Endometrial microvascular endothelial cells (primary cell): Measurements from ENCODE around the gene TAB2. TPM values are rescaled to one million over a fixed set of nuclear protein-coding genes. Genes with fewer than 3 reads are reported as not detected.

Experiments used
- in situ Hi-C: cut with HindIII; loops from 2 replicates; pipeline ENCODE4 v1.10.0; 2017; ENCODE audit warnings: low sequenced_read_pairs, low pct_unique_long_range_greater_than_20kb; ENCODE audit errors: inconsistent ontology term
- total RNA-seq: library from RNA; depleted of rRNA; stranded (reverse); fragments of >200 nt; gene quantifications from one replicate; pipeline ENCODE4 v1.2.3, GENCODE V29; 2015; ENCODE audit errors: inconsistent ontology term

The TAB2 gene
- 26.1 TPM for total RNA-seq

- in situ Hi-C loops, result no loop called here
These were observed at the start of gene TAB2 for GRCh38 chr6:149317644-149318571. TSS of gene TAB2 (plus strand) at chr6:149317712. CDS start at chr6:149369998, 52,286 bp downstream.

DNA sequence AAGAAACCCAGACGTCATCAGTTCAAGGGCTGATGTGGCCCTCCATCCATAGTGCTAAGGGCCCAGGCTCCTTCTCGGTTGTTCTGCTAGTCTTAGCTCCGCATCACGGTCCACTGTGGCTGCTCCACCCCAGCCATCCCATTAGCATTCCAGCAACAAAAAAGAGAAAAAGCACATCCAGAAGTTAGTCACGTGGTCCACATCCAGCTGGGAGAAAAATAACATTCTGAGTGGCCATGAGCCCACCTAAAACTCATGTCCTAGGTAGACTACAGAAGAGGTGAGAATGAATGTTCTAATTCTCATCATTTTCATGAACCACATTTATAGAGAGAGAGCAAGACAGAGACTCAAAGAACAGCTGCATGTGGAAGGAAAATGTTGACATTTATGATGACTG is 49.4 kb upstream of the TAB2 start:
- in situ Hi-C loops, result no loop called here

DNA sequence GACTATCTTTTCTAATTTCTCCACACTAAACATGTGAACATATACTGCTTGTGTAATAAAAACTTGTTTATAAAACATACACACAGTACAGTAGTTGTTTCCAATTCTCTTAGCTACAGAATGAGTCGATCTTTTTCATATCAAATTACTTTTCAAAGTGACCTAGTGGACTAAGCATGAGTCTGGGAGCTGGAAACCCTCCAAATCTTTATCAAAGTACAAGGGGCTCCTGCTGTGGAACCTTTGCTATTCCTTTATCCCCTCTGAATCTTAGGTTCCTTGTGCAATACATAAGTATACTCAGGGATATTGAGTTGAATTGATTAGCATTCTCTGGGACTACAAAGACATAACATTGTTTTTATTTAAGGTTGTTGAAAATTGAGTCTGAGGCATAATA is 48.7 kb upstream of the TAB2 start:
- in situ Hi-C loops, result no loop called here

DNA sequence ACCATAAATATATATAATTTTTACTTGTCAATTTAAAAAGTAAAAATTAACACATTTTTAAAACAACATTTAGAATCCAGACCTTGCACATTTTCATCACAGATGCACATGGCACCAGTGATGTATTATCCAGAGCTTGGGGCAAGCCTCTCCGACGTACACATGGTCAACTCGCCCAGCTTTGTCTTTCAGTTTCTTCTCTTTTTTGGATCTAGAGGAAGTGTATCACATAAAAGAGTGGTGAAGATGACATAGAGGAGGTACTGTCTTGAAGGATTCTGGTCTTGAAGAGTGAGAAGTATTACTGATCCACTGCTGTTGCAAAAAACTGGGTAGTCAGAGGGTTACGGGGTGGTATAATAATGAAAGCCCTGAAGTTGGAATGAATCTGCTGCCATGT is 46.9 kb upstream of the TAB2 start:
- in situ Hi-C loops, result no loop called here

GRCh38 chr6:149271348-149272340 is 45.9 kb upstream of the TAB2 start:
- in situ Hi-C loops, result no loop called here

- in situ Hi-C loops, result no loop called here
These were observed 44.2 kb upstream of the TAB2 start for GRCh38 chr6:149273318-149273717.

DNA sequence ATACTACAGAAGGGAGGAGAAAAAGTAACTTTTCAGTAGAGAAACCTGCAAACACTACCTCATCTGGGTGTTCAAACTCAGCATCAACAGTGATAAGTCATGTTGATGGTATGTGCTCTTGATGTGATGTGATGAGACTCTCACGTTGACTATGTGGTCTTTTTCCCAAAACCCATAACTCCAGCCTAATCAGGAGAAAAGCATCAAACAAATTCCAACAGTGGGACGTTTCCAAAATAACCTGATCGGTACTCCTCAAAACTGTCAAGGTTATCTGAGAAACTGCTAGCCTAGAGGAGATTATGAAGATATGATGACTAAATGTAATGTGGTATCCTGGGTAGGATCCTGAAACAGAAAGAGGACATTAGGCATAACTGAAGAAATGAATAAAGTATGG is 41.9 kb upstream of the TAB2 start:
- in situ Hi-C loops, result no loop called here

DNA sequence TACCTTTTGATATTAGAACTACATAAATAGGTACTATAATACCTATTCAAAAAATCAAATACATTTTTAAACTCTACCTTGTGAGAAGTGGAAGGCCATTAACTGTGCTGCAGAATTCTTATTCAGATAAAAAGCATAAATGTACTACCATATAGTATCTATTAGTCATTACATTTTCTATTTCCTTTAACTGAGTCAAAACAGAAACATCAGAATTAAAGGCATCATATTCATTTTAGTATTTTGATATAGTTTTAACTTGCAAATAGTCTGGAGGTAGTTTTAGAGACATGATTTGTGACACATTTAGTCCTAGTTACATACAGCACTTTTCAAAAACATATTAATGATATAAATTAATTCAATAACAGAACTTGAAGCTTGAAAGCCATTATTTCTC is 39.9 kb upstream of the TAB2 start:
- in situ Hi-C loops, result no loop called here

DNA sequence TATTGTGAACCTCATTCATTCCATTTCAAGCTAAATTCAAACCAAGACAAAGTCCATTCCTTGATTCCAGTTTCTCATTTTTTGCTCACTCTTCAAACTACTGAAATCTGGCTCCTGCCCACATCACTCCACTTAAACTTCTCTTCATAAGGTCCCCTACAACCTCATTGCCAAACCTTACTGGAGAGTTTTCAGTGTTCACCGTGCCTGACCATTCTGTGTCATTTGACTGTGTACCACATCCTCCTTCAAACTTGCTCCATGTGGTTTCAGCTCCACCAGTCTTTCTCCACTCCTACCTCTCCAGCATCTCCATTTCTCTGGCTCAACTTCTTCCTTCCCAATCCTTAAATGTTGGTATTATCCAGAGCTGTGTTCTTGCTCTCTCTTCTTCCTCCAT is 38.5 kb upstream of the TAB2 start:
- in situ Hi-C loops, result no loop called here

- in situ Hi-C loops, result no loop called here
These were observed 32.6 kb upstream of the TAB2 start for GRCh38 chr6:149284904-149285303.

DNA sequence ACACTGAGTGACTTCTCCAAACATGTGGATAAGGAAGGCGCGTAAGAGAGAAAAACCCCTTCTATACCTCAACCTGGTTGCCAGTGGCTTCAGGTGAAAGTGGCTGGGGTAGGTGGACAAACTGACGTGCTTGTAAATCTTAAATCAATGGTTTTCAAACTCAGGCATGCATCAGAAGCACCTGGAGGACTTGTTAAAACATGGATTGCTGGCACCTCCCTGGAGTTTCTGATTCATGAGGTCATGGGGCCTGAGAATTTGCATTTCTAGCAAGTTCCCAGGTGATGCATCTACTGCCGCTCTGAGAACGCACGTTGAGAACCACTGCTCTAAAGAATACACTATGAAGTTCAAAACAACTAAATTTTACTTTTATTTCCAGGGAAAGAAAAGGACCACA is 31.9 kb upstream of the TAB2 start:
- in situ Hi-C loops, result no loop called here

- in situ Hi-C loops, result no loop called here
These were observed 30.6 kb upstream of the TAB2 start for GRCh38 chr6:149286905-149287304.

- in situ Hi-C loops, result no loop called here
These were observed 28.2 kb upstream of the TAB2 start for GRCh38 chr6:149289192-149289781.

DNA sequence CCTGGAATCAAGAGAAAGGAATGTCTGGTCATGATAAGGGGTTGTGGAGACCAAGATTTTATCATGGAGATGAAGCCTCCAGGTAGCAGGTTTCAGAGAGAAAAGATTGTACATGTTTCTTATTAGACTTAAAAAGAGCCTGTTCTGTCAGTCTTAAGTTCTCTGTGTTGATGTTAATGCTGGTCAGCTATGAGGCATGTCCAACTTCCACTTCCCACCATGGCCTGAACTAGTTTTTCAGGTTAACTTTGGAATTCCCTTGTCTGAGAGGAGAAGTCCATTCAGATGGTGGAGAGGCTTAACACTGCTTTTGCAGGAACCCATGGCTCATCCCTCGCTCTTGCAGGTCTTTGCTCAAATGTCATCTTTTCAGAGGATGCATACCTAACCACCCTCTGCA is 27.5 kb upstream of the TAB2 start:
- in situ Hi-C loops, result no loop called here

- in situ Hi-C loops, result no loop called here
These were observed 24.3 kb upstream of the TAB2 start for GRCh38 chr6:149293244-149293643.

GRCh38 chr6:149300563-149300962 is 16.9 kb upstream of the TAB2 start:
- in situ Hi-C loops, result no loop called here

DNA sequence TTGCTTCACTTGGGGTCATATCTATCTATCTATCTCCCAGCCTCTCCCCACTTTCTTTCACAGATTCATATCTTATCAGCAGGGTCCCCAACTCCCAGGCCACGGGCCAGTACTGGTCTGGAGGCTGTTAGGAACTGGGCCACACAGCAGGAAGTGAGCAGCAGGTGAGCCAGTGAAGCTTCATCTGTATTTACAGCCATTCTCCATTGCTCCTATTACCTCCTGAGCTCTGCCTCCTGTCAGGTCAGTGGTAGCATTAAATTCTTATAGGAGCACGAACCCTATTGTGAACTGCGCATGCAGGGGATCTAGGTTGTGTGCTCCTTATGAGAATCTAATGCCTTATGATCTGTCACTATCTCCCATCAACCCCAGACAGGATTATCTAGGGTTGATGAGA is 14.8 kb upstream of the TAB2 start:
- in situ Hi-C loops, result no loop called here

- in situ Hi-C loops, result no loop called here
These were observed 14.0 kb upstream of the TAB2 start for GRCh38 chr6:149303468-149303867.

DNA sequence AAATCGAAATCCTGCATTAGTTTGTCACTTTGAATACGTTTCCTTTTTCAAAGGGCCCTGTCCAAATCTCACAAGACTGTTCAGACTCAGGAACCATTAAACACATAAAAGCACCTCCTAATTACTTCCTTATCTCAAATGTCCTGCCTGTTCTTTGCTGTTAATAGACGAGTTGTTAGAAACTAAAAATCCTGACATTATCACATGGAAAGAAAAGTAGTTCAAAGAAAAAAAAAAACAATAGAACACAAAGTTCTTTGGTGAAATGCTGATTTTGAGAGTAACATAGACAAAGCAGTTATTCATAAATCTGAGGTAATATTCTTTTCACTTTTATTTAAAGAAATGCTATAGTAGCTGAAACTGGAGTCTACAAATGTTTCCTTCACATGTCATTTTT is 12.1 kb upstream of the TAB2 start:
- in situ Hi-C loops, result no loop called here
